Measurements from ENCODE around the gene OSBPL8.

OSBPL8 gene

DNA sequence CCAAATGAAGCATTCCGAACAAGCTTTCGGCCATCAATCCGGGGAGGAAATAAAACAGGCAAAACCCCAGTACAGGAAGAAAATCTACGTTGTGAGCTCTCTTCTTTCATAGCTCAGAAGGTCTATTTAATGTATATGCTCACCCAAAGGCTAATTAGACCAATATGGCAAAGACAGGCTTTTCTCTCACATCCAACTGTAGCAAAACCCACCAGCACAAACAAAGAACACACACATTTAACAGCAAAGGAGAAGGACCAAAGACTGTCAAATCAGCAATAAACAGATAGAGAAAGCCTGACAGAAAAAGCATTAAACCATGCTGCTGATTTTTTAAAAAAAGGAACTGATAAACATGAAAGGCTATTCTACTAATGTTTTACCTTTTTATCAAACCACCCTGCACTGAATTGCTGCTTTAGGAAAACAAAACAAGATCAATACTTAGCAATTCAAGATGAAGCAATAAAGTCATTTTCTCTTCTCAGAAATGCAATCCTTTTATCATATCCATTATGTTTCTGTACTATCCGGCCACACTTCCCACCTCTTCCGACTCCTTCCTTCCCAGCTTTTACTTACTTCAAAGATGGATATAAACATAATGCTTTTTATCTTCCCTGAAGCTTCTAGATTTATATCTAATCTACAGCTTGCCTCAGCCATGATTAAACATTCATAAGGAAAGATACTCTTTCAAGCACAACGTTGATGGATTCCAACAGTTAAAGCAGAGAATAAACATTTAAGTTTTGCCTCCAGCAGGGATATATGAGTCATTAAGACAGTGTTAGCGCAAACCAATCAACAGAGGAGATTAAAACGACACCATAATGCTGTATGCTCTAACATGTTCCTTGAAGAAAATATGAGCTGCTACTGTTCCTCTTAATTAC lies 136.8 kb downstream of the OSBPL8 start:
- no peak for DNase-seq (ENCODE audit: insufficient read length, low spot score)
- TF ChIP-seq, protein P1, sequence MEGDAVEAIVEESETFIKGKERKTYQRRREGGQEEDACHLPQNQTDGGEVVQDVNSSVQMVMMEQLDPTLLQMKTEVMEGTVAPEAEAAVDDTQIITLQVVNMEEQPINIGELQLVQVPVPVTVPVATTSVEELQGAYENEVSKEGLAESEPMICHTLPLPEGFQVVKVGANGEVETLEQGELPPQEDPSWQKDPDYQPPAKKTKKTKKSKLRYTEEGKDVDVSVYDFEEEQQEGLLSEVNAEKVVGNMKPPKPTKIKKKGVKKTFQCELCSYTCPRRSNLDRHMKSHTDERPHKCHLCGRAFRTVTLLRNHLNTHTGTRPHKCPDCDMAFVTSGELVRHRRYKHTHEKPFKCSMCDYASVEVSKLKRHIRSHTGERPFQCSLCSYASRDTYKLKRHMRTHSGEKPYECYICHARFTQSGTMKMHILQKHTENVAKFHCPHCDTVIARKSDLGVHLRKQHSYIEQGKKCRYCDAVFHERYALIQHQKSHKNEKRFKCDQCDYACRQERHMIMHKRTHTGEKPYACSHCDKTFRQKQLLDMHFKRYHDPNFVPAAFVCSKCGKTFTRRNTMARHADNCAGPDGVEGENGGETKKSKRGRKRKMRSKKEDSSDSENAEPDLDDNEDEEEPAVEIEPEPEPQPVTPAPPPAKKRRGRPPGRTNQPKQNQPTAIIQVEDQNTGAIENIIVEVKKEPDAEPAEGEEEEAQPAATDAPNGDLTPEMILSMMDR (IDR thresholded peaks at IDR 0.05; ENCODE audit: insufficient read depth, missing control alignments): no peak
- peak; percentile 87 for FAIRE-seq

DNA sequence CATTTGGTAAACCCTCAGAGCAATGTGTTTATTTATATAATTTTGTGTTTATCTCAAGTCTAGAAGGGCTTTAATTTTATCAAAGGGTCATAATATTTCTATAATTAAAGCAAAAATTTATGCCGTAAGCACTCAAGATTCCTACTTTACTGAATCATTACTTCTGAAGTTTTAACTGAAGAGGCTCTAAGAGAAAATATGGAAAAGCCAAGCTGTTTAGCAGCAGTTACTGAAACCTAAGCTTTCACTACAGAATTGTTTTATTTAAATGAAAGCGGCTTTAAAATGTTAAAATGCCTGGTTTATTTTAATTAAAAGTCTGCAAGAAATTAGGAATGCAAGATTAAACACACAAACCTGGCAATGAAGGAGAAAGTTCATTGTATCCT lies 137.4 kb downstream of the OSBPL8 start:
- DNase-seq (ENCODE audit: insufficient read length, low spot score) (no peak), FAIRE-seq (no peak)
- TF ChIP-seq, protein P1 (IDR thresholded peaks at IDR 0.05; ENCODE audit: insufficient read depth, missing control alignments): no peak

DNA sequence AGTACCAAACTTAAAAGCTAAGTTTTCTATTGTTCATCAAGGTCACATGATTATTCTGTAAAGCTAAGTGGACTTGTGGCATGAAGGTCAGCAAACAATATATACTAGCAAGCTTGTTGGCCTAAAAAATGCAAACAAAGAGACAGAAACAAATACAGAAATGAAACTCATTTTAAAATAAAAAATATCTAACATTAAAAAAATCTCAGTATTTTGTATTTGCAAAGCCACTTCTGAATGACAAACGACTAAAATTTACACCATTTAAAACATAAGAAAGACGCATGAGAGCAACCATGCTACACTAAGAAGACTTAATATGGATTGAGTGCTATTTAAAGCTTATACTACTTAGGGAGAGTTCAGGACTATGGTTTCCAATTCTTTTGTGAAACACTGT lies 138.5 kb downstream of the OSBPL8 start:
- TF ChIP-seq, protein P1 (IDR thresholded peaks at IDR 0.05; ENCODE audit: insufficient read depth, missing control alignments): no peak
- no peak for DNase-seq (ENCODE audit: insufficient read length, low spot score)
- FAIRE-seq: peak; percentile 21

DNA sequence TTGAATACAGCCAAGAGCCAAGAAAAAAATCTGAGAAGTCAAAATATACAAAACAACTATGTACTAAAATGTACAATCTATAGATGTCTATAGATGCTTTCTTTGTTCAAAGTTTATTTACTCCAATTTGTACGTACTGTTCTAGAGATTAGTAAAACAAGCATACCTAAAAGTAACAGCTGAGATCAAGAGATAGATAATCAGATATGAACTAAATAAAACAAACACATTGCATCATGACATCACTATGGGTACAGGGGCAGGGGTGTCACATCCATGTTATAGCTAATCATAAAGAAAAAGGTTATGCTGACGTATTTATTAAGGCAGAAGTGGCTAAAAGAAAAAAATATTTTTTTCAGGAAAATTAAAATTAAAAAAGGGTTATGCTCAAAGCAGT lies 139.3 kb downstream of the OSBPL8 start:
- no peak for DNase-seq (ENCODE audit: insufficient read length, low spot score)
- peak; percentile 85 for FAIRE-seq
- TF ChIP-seq, protein P1 (IDR thresholded peaks at IDR 0.05; ENCODE audit: insufficient read depth, missing control alignments): no peak

DNA sequence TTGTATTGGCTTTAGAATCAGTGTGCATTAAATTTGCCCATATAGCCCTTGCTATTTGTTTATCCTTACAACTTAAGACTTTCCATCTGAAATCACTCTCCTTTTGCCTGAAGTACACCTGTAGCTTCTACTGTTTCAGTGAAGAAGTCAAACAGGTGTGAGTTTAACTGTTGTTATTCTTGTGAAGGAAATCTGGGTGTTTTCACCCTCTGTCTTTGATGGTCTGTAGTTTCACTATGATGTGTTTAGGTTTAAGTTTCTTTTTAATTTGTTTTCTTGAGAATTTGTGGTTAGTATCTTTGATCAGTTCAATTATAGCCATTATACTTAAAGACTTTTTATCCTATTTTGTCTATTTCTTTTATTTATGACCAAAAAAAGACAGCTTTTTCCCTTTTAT lies 142.5 kb downstream of the OSBPL8 start:
- DNase-seq (ENCODE audit: insufficient read length, low spot score): no peak
- TF ChIP-seq, protein P1 (IDR thresholded peaks at IDR 0.05; ENCODE audit: insufficient read depth, missing control alignments): no peak
- FAIRE-seq: no peak

DNA sequence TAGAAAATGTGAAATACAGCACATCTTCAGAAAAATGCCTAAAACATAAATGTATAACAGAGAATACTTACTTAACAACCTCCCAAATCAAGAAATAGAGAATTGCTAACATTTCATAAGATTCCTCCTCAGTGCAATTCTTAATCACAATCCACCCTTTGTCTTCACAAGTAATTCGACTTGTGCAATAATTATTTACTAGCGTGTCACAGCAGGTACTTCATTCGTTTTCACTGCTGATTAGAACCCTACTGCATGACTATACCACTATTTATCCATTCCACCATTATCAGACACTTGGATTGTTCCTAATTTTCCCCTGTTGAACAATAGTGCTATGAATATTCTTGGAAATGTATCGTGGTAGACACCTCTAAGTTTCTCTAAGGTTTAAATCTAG lies 146.4 kb downstream of the OSBPL8 start:
- DNase-seq (ENCODE audit: insufficient read length, low spot score) (no peak), FAIRE-seq (no peak)
- TF ChIP-seq, protein P1 (IDR thresholded peaks at IDR 0.05; ENCODE audit: insufficient read depth, missing control alignments): no peak

DNA sequence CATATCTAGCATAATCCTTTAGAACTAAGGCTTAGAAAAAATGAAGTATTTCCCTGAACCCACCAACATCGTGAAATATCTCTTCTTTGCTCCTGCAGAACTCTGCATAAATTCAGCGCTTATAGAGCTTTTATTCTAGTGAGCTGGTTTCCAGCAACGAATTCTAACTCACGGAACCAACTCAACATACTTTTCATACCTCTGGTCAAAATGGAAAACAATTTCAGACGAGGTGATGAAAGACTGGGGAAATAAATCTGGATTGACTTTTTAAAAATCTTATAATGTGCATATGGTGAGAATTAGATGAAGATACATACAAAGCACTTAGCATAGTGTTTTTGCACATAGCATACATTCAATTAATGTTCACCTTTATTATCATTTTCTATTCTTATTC lies 148.8 kb downstream of the OSBPL8 start:
- TF ChIP-seq, protein P1 (IDR thresholded peaks at IDR 0.05; ENCODE audit: insufficient read depth, missing control alignments): no peak
- FAIRE-seq: no peak
- DNase-seq (ENCODE audit: insufficient read length, low spot score): no peak
